Measurements from ENCODE around the gene PAIP2.

PAIP2 gene

GRCh38 chr5:139392324-139392677, 50.6 kb downstream of the PAIP2 start:
- Histone ChIP-seq H3K36me3 (ENCODE audit: control insufficient read depth, insufficient read depth, low read length) (peaks cover 3% of the 10 kb centered on the region), H3K9ac (ENCODE audit: low read length) (peak overlapping the region; percentile 47), H3K27me3 (ENCODE audit: control insufficient read depth, insufficient read depth, low read length) (peaks cover 17% of the 10 kb centered on the region), H3K27ac (ENCODE audit: low read depth, low read length) (no peak overlapping the region), H3K4me3 (ENCODE audit: low read length) (peak overlapping the region; percentile 65), H3K4me1 (ENCODE audit: control insufficient read depth, insufficient read depth, low read length) (no peaks in the 10 kb centered on the region)

GRCh38 chr5:139392678-139393496, 51.2 kb downstream of the PAIP2 start:
- H3K4me1 ChIP-seq (ENCODE audit: control insufficient read depth, insufficient read depth, low read length): no peaks in the 10 kb centered on the region
- no peak overlapping the region for H3K9ac ChIP-seq (ENCODE audit: low read length)
- H3K4me3 ChIP-seq (ENCODE audit: low read length): peak overlapping the region; percentile 65
- peaks cover 3% of the 10 kb centered on the region for H3K36me3 ChIP-seq (ENCODE audit: control insufficient read depth, insufficient read depth, low read length)
- H3K27me3 ChIP-seq (ENCODE audit: control insufficient read depth, insufficient read depth, low read length): peaks cover 17% of the 10 kb centered on the region
- no peak overlapping the region for H3K27ac ChIP-seq (ENCODE audit: low read depth, low read length)

- H3K27ac ChIP-seq (ENCODE audit: low read depth, low read length): no peak overlapping the region
- H3K27me3 ChIP-seq (ENCODE audit: control insufficient read depth, insufficient read depth, low read length): peaks cover 17% of the 10 kb centered on the region
- H3K4me1 ChIP-seq (ENCODE audit: control insufficient read depth, insufficient read depth, low read length): no peaks in the 10 kb centered on the region
Observed at GRCh38 chr5:139393497-139394122, 52.0 kb downstream of the PAIP2 start.

GRCh38 chr5:139394123-139394653, 52.5 kb downstream of the PAIP2 start:
- Histone ChIP-seq H3K27me3 (ENCODE audit: control insufficient read depth, insufficient read depth, low read length) (peaks cover 17% of the 10 kb centered on the region), H3K4me1 (ENCODE audit: control insufficient read depth, insufficient read depth, low read length) (no peaks in the 10 kb centered on the region), H3K27ac (ENCODE audit: low read depth, low read length) (no peak overlapping the region), H3K4me3 (ENCODE audit: low read length) (peak overlapping the region; percentile 65), H3K9ac (ENCODE audit: low read length) (no peak overlapping the region), H3K36me3 (ENCODE audit: control insufficient read depth, insufficient read depth, low read length) (peaks cover 3% of the 10 kb centered on the region)

More at GRCh38 chr5:139393497-139394122, 52.0 kb downstream of the PAIP2 start:
- peak overlapping the region; percentile 65 for H3K4me3 ChIP-seq (ENCODE audit: low read length)
- peaks cover 3% of the 10 kb centered on the region for H3K36me3 ChIP-seq (ENCODE audit: control insufficient read depth, insufficient read depth, low read length)
- no peak overlapping the region for H3K9ac ChIP-seq (ENCODE audit: low read length)

- no peak within 1 kb of the TSS for H3K27ac ChIP-seq (ENCODE audit: low read depth, low read length)
Observed at GRCh38 chr5:139394654-139395566, 53.3 kb downstream of the PAIP2 start, which contains the start of gene PROB1. Gene PROB1 (minus strand): TSS chr5:139395104. CDS start chr5:139395081, 23 bp downstream.

GRCh38 chr5:139395844-139396640, 54.4 kb downstream of the PAIP2 start:
- Histone ChIP-seq H3K27ac (ENCODE audit: low read depth, low read length) (no peak overlapping the region), H3K27me3 (ENCODE audit: control insufficient read depth, insufficient read depth, low read length) (peaks cover 17% of the 10 kb centered on the region), H3K36me3 (ENCODE audit: control insufficient read depth, insufficient read depth, low read length) (no peaks in the 10 kb centered on the region), H3K9ac (ENCODE audit: low read length) (no peak overlapping the region), H3K4me1 (ENCODE audit: control insufficient read depth, insufficient read depth, low read length) (no peaks in the 10 kb centered on the region), H3K4me3 (ENCODE audit: low read length) (no peak overlapping the region)

More at GRCh38 chr5:139394654-139395566, 53.3 kb downstream of the PAIP2 start, which contains the start of gene PROB1:
- Histone ChIP-seq H3K36me3 (ENCODE audit: control insufficient read depth, insufficient read depth, low read length) (peaks cover 3% of the 10 kb centered on the region), H3K4me1 (ENCODE audit: control insufficient read depth, insufficient read depth, low read length) (no peaks in the 10 kb centered on the region), H3K9ac (ENCODE audit: low read length) (no peak within 1 kb of the TSS), H3K4me3 (ENCODE audit: low read length) (peak within 1 kb of the TSS; percentile 65), H3K27me3 (ENCODE audit: control insufficient read depth, insufficient read depth, low read length) (peaks cover 17% of the 10 kb centered on the region)

GRCh38 chr5:139396691-139397090, 55.0 kb downstream of the PAIP2 start:
- Histone ChIP-seq H3K9ac (ENCODE audit: low read length) (no peak overlapping the region), H3K4me3 (ENCODE audit: low read length) (no peak overlapping the region), H3K4me1 (ENCODE audit: control insufficient read depth, insufficient read depth, low read length) (no peaks in the 10 kb centered on the region), H3K27me3 (ENCODE audit: control insufficient read depth, insufficient read depth, low read length) (peaks cover 17% of the 10 kb centered on the region), H3K27ac (ENCODE audit: low read depth, low read length) (no peak overlapping the region), H3K36me3 (ENCODE audit: control insufficient read depth, insufficient read depth, low read length) (peaks cover 2% of the 10 kb centered on the region)

- no peaks in the 10 kb centered on the region for H3K4me1 ChIP-seq (ENCODE audit: control insufficient read depth, insufficient read depth, low read length)
- no peak overlapping the region for H3K4me3 ChIP-seq (ENCODE audit: low read length)
- no peak overlapping the region for H3K27ac ChIP-seq (ENCODE audit: low read depth, low read length)
- H3K36me3 ChIP-seq (ENCODE audit: control insufficient read depth, insufficient read depth, low read length): peaks cover 2% of the 10 kb centered on the region
- no peak overlapping the region for H3K9ac ChIP-seq (ENCODE audit: low read length)
- H3K27me3 ChIP-seq (ENCODE audit: control insufficient read depth, insufficient read depth, low read length): peaks cover 16% of the 10 kb centered on the region
Observed at GRCh38 chr5:139397921-139398320, 56.3 kb downstream of the PAIP2 start.

GRCh38 chr5:139399501-139400121, 58.0 kb downstream of the PAIP2 start:
- H3K4me3 ChIP-seq (ENCODE audit: low read length): no peak overlapping the region
- H3K36me3 ChIP-seq (ENCODE audit: control insufficient read depth, insufficient read depth, low read length): peaks cover 2% of the 10 kb centered on the region
- no peak overlapping the region for H3K27ac ChIP-seq (ENCODE audit: low read depth, low read length)
- H3K4me1 ChIP-seq (ENCODE audit: control insufficient read depth, insufficient read depth, low read length): peaks cover 3% of the 10 kb centered on the region
- no peak overlapping the region for H3K9ac ChIP-seq (ENCODE audit: low read length)
- peaks cover 1% of the 10 kb centered on the region for H3K27me3 ChIP-seq (ENCODE audit: control insufficient read depth, insufficient read depth, low read length)

- H3K9ac ChIP-seq (ENCODE audit: low read length): no peak overlapping the region
- H3K4me3 ChIP-seq (ENCODE audit: low read length): no peak overlapping the region
- peaks cover 2% of the 10 kb centered on the region for H3K36me3 ChIP-seq (ENCODE audit: control insufficient read depth, insufficient read depth, low read length)
- H3K27me3 ChIP-seq (ENCODE audit: control insufficient read depth, insufficient read depth, low read length): no peaks in the 10 kb centered on the region
- H3K4me1 ChIP-seq (ENCODE audit: control insufficient read depth, insufficient read depth, low read length): peaks cover 3% of the 10 kb centered on the region
- no peak overlapping the region for H3K27ac ChIP-seq (ENCODE audit: low read depth, low read length)
Observed at GRCh38 chr5:139401546-139401945, 59.9 kb downstream of the PAIP2 start.

- Histone ChIP-seq H3K9ac (ENCODE audit: low read length) (no peak overlapping the region), H3K4me3 (ENCODE audit: low read length) (no peak overlapping the region), H3K27ac (ENCODE audit: low read depth, low read length) (no peak overlapping the region), H3K4me1 (ENCODE audit: control insufficient read depth, insufficient read depth, low read length) (peaks cover 3% of the 10 kb centered on the region), H3K27me3 (ENCODE audit: control insufficient read depth, insufficient read depth, low read length) (no peaks in the 10 kb centered on the region), H3K36me3 (ENCODE audit: control insufficient read depth, insufficient read depth, low read length) (peaks cover 2% of the 10 kb centered on the region)
Observed at GRCh38 chr5:139402561-139403158, 61.0 kb downstream of the PAIP2 start.
